HG03196 (cell line): ENCODE results near the gene HELZ.
"Not testable (repeated sequence)": the region's sequence is repeated elsewhere in the genome, so short reads cannot be mapped to it uniquely, and the experiment has no call there.

Experiments used
- ATAC-seq: cut with Tn5 transposase; IDR thresholded peaks from one replicate; pipeline ENCODE4 v1.9.1; 2021; ENCODE audit not compliant: unreplicated experiment

Gene HELZ

GRCh38 chr17:67054011-67054591, 190.9 kb downstream of the HELZ start:
- ATAC-seq = no peak

- ATAC-seq = no peak
Measured at GRCh38 chr17:67053438-67054000, 191.5 kb downstream of the HELZ start.

- ATAC-seq = no peak
Measured at GRCh38 chr17:67052720-67053437, 192.1 kb downstream of the HELZ start.

- ATAC-seq = no peak
Measured at GRCh38 chr17:67051837-67052236, 193.2 kb downstream of the HELZ start.

- no peak for ATAC-seq
Measured at GRCh38 chr17:67051155-67051538, 193.8 kb downstream of the HELZ start.

- ATAC-seq = no peak
Measured at GRCh38 chr17:67050471-67051154, 194.4 kb downstream of the HELZ start.

- ATAC-seq = no peak
Measured at GRCh38 chr17:67050066-67050465, 194.9 kb downstream of the HELZ start.

- ATAC-seq = no peak
Measured at GRCh38 chr17:67049025-67049739, 195.8 kb downstream of the HELZ start.

- ATAC-seq = no peak
Measured at GRCh38 chr17:67047382-67047781, 197.6 kb downstream of the HELZ start.

- no peak for ATAC-seq
Measured at GRCh38 chr17:67046398-67046797, 198.6 kb downstream of the HELZ start.

GRCh38 chr17:67044940-67045339, 200.1 kb downstream of the HELZ start:
- ATAC-seq = no peak

GRCh38 chr17:67044016-67044772, 200.8 kb downstream of the HELZ start, which contains the start of gene CACNG1:
TSS of gene CACNG1 (plus strand) at chr17:67044554. CDS start at chr17:67044661, 107 bp downstream.
- no peak for ATAC-seq

- ATAC-seq = no peak
Measured at GRCh38 chr17:67043283-67043682, 201.7 kb downstream of the HELZ start.

GRCh38 chr17:67041941-67042899, 202.8 kb downstream of the HELZ start:
- ATAC-seq = no peak

- no peak for ATAC-seq
Measured at GRCh38 chr17:67041531-67041930, 203.5 kb downstream of the HELZ start.

- ATAC-seq = not testable (repeated sequence)
Measured at GRCh38 chr17:67041119-67041518, 203.9 kb downstream of the HELZ start.

GRCh38 chr17:67040652-67041051, 204.3 kb downstream of the HELZ start:
- ATAC-seq = no peak

GRCh38 chr17:67038861-67039365, 206.1 kb downstream of the HELZ start:
- ATAC-seq = no peak
